Astrocyte (in vitro differentiated cells and primary cell): ENCODE data around the gene DIAPH1. TPM values are rescaled to one million over a fixed set of nuclear protein-coding genes. Genes with fewer than 3 reads are reported as not detected.

Experiments used
- DNase-seq: peaks from one replicate; pipeline ENCODE4 v3.0.0-alpha.2; 2010; ENCODE audit warnings: low read depth
- FAIRE-seq: peaks from 2 replicates; lab custom pipeline; 2011; peaks lifted over from hg19 to GRCh38; lab: Jason Lieb, UNC
- H2AFZ ChIP-seq: 2 replicates; pipeline ENCODE4 v1.6.0; 2012; ENCODE audit warnings: low read depth, low read length, inconsistent platforms
- H3K27ac ChIP-seq: 2 replicates; pipeline ENCODE4 v1.5.1; 2011; ENCODE audit warnings: low read depth, low read length, inconsistent platforms
- H3K27me3 ChIP-seq: 2 replicates; pipeline ENCODE4 v1.6.0; 2011; ENCODE audit warnings: low read length, inconsistent platforms; ENCODE audit not compliant: insufficient read depth
- H3K36me3 ChIP-seq: 2 replicates; pipeline ENCODE4 v1.5.1; 2011; ENCODE audit warnings: low read length, inconsistent platforms; ENCODE audit not compliant: insufficient read depth
- H3K4me1 ChIP-seq: 2 replicates; pipeline ENCODE4 v1.5.1; 2011; ENCODE audit warnings: low read length, inconsistent platforms; ENCODE audit not compliant: insufficient read depth
- H3K4me2 ChIP-seq: 2 replicates; pipeline ENCODE4 v1.6.0; 2012; ENCODE audit warnings: low read length, inconsistent platforms
- H3K4me3 ChIP-seq: 2 replicates; pipeline ENCODE4 v1.5.1; 2011; ENCODE audit warnings: low read depth, mild to moderate bottlenecking, low read length, inconsistent platforms; ENCODE audit not compliant: insufficient read depth
- H3K79me2 ChIP-seq: 2 replicates; pipeline ENCODE4 v1.6.0; 2012; ENCODE audit warnings: mild to moderate bottlenecking, low read length, inconsistent platforms; ENCODE audit not compliant: insufficient read depth
- H3K9ac ChIP-seq: 2 replicates; pipeline ENCODE4 v1.6.0; 2012; ENCODE audit warnings: mild to moderate bottlenecking, low read length, inconsistent platforms
- H3K9me3 ChIP-seq: 2 replicates; pipeline ENCODE4 v1.5.1; 2012; ENCODE audit warnings: low read depth, mild to moderate bottlenecking, low read length, inconsistent platforms; ENCODE audit not compliant: insufficient read depth
- H4K20me1 ChIP-seq: 2 replicates; pipeline ENCODE4 v1.6.0; 2012; ENCODE audit warnings: low read length, inconsistent platforms; ENCODE audit not compliant: insufficient read depth
- H3K27ac Mint-ChIP-seq: one replicate; pipeline ENCODE4 v1.8.0; 2021; ENCODE audit warnings: mild to moderate bottlenecking, mixed read lengths; ENCODE audit not compliant: unreplicated experiment
- H3K27me3 Mint-ChIP-seq: one replicate; pipeline ENCODE4 v1.8.0; 2021; ENCODE audit warnings: low read depth, mixed read lengths; ENCODE audit not compliant: unreplicated experiment
- H3K36me3 Mint-ChIP-seq: one replicate; pipeline ENCODE4 v1.8.0; 2021; ENCODE audit warnings: low read depth, mixed read lengths; ENCODE audit not compliant: unreplicated experiment
- H3K4me1 Mint-ChIP-seq: one replicate; pipeline ENCODE4 v1.8.0; 2021; ENCODE audit warnings: low read depth, mixed read lengths; ENCODE audit not compliant: unreplicated experiment
- H3K4me3 Mint-ChIP-seq: one replicate; pipeline ENCODE4 v1.8.0; 2021; ENCODE audit warnings: mild to moderate bottlenecking, moderate library complexity, mixed read lengths; ENCODE audit not compliant: unreplicated experiment
- H3K9me3 Mint-ChIP-seq: one replicate; pipeline ENCODE4 v1.8.0; 2021; ENCODE audit warnings: mild to moderate bottlenecking, mixed read lengths; ENCODE audit not compliant: unreplicated experiment
- CTCF ChIP-seq: IDR thresholded peaks from 2 replicates; pipeline ENCODE4 v1.5.1; 2011; ENCODE audit warnings: low read depth, mild to moderate bottlenecking, inconsistent platforms, low read length, moderate library complexity; ENCODE audit not compliant: insufficient read depth
- EZH2 ChIP-seq: IDR thresholded peaks from 2 replicates; pipeline ENCODE4 v1.6.1; 2012; ENCODE audit warnings: mild to moderate bottlenecking, low read length, inconsistent platforms; ENCODE audit not compliant: insufficient read depth
- total RNA-seq: library from RNA; stranded (reverse); gene quantifications from 2 replicates; pipeline ENCODE4 v1.2.1, GENCODE V29; 2021

DIAPH1 gene
- total RNA-seq, 1 donor from 2014 or later = 78.8 TPM

DNA sequence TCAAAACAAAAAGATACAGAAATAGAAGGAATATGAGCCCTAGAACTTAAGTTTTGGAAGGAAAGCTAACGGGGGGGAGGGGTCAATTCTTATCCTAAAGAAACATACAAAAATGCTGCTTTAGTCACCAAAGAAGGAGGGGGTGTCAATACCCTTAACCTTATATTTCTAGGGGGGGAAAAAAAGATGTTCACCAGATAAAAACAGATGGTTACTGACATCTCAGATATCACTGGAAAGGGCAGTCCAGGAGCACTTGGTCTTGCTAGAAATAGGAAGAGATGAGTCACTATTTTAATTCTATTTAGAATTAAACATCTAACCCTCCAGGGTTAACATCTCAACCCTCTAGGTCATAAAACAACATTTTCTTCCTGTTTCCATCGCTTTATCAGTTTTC, 1.7 kb downstream of the DIAPH1 start:
- H4K20me1 ChIP-seq = peaks cover 32% of the 10 kb centered on the region
- peaks cover 62% of the 10 kb centered on the region for H3K79me2 ChIP-seq
- Mint-ChIP-seq H3K4me1 (peaks cover 13% of the 10 kb centered on the region), H3K9me3 (no peaks in the 10 kb centered on the region), H3K27me3 (no peaks in the 10 kb centered on the region), H3K27ac (no peak overlapping the region), H3K36me3 (no peaks in the 10 kb centered on the region), H3K4me3 (peak overlapping the region; percentile 93)
- H3K9me3 ChIP-seq = no peaks in the 10 kb centered on the region
- TF ChIP-seq CTCF (no peak), EZH2 (no peak)
- H2AFZ ChIP-seq = no peak overlapping the region
- H3K4me3 ChIP-seq = peak overlapping the region; percentile 62
- H3K9ac ChIP-seq = peak overlapping the region; percentile 88
- peaks cover 11% of the 10 kb centered on the region for H3K4me1 ChIP-seq
- no peak overlapping the region for H3K27ac ChIP-seq
- H3K27me3 ChIP-seq = no peaks in the 10 kb centered on the region
- peaks cover 3% of the 10 kb centered on the region for H3K36me3 ChIP-seq
- DNase-seq = no peak
- no peak for FAIRE-seq
- H3K4me2 ChIP-seq = peak overlapping the region; percentile 86

- DNase-seq (no peak), FAIRE-seq (no peak)
- Histone ChIP-seq H2AFZ (no peak overlapping the region), H3K36me3 (peaks cover 3% of the 10 kb centered on the region), H3K27ac (no peak overlapping the region), H3K27me3 (no peaks in the 10 kb centered on the region), H3K9ac (no peak overlapping the region), H4K20me1 (peaks cover 38% of the 10 kb centered on the region), H3K4me3 (no peak overlapping the region), H3K79me2 (peaks cover 70% of the 10 kb centered on the region), H3K4me1 (peaks cover 11% of the 10 kb centered on the region), H3K9me3 (no peaks in the 10 kb centered on the region), H3K4me2 (no peak overlapping the region)
- Mint-ChIP-seq H3K4me1 (peaks cover 13% of the 10 kb centered on the region), H3K27ac (no peak overlapping the region), H3K27me3 (no peaks in the 10 kb centered on the region), H3K9me3 (no peaks in the 10 kb centered on the region), H3K36me3 (no peaks in the 10 kb centered on the region), H3K4me3 (peak overlapping the region; percentile 6)
- no peak for TF ChIP-seq EZH2
- no peak for TF ChIP-seq CTCF
Observed at GRCh38 chr5:141615991-141616720, 2.6 kb downstream of the DIAPH1 start.

GRCh38 chr5:141613344-141613743, 5.5 kb downstream of the DIAPH1 start:
- no peak overlapping the region for H3K27ac ChIP-seq
- peaks cover 57% of the 10 kb centered on the region for H4K20me1 ChIP-seq
- no peak for DNase-seq
- H3K4me3 ChIP-seq = no peak overlapping the region
- no peaks in the 10 kb centered on the region for H3K27me3 ChIP-seq
- H3K4me3 Mint-ChIP-seq = no peak overlapping the region
- H3K27me3 Mint-ChIP-seq = no peaks in the 10 kb centered on the region
- peaks cover 11% of the 10 kb centered on the region for H3K4me1 ChIP-seq
- H3K36me3 ChIP-seq = no peaks in the 10 kb centered on the region
- peaks cover 92% of the 10 kb centered on the region for H3K79me2 ChIP-seq
- no peak for FAIRE-seq
- no peak overlapping the region for H3K27ac Mint-ChIP-seq
- peaks cover 14% of the 10 kb centered on the region for H3K4me1 Mint-ChIP-seq
- H3K9ac ChIP-seq = no peak overlapping the region
- peaks cover 2% of the 10 kb centered on the region for H3K36me3 Mint-ChIP-seq
- H3K4me2 ChIP-seq = no peak overlapping the region
- H2AFZ ChIP-seq = no peak overlapping the region
- H3K9me3 ChIP-seq = no peaks in the 10 kb centered on the region
- H3K9me3 Mint-ChIP-seq = no peaks in the 10 kb centered on the region
- TF ChIP-seq CTCF (no peak), EZH2 (no peak)
